ENCODE measurements around the gene CYP2C19.
"Not testable (repeated sequence)": the region's sequence is repeated elsewhere in the genome, so short reads cannot be mapped to it uniquely, and the experiment has no call there.

CYP2C19 gene

DNA sequence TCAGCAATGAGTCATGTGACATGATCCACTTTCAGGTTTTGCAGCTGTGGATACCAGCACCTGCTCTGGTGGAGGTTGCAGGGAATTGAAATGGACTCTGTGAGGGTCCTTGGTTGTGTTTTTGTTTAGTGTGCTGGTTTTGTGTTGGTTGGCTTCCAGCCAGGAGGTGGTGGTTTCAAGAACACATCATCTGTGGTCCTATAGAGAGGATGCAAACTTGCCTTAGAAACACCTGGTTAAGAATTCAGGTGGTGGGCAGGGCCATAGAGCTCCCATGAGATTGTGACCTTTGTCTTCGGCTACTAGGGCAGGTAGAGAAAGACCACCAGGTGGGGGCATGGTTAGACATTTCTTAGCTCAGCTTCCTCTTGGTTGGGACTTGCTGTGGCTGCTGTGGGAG lies 116.7 kb downstream of the CYP2C19 start:
- DNase-seq (ENCODE audit: low read depth in 3 of 3), result no peak

DNA sequence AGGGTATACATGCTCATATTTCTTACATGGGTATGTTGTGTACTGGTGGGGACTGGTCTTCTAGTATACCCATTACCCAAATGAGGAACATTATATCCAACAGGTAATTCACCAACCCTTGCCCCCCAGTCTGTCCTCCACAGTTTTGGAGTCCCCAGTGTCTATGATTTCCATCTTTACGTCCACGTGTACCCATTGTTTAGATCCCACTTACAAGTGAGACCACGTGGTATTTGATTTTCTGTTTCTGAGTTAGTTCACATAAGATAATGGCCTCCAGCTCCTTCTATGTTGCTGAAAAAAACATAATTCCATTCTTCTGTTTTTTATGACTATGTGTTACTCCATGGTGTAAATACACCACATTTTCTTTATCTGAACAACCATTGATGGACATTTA lies 126.6 kb downstream of the CYP2C19 start:
- no peak for DNase-seq (ENCODE audit: low read depth in 3 of 3)

DNA sequence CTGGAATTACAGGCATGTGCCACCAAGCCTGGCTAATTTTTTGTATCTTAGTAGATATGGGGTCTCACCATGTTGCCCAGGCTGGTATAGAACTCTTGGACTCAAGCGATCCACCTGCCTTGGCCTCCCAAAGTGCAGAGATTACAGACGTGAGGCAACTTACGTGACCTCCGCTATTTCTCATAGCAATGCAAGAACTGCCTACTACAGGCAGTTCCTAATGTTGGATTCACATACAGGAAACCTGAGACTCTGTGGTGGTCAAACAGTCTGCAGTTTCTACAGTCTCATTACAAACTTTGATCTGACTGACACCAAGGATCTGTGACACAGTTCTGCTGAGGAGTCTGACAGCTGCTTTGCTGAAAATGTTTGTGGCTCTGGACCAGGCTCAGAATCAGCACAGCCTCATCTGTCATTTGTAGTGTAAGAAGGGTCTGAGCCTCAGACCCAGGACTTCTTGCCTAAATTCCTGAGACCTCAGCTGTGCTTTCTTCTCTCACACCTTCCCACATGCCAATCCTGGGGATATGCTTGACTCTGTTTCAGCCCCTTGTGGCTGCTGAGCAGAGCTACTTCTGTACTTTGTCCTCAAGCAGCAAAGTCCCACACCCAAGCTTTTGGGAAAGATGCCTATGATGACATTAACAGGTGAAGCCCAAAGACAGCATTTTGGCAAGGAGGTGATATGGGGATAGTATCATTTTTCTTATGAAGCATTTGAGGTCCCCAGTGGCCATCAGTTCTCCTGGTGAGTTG lies 128.0 kb downstream of the CYP2C19 start:
- no peak for DNase-seq (ENCODE audit: low read depth in 3 of 3)

DNA sequence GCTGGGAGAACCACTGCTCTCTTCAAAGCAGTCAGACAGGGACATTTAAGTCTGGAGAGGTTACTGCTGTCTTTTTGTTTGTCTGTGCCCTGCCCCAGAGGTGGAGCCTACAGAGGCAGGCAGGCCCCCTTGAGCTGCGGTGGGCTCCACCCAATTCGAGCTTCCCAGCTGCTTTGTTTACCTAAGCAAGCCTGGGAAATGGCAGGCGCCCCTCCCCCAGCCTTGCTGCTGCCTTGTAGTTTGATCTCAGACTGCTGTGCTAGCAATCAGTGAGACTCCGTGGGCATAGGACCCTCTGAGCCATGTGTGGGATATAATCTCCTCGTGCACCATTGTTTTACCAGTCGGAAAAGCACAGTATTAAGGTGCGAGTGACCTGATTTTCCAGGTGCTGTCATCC lies 135.9 kb downstream of the CYP2C19 start:
- not testable (repeated sequence) for DNase-seq (ENCODE audit: low read depth in 3 of 3)

DNA sequence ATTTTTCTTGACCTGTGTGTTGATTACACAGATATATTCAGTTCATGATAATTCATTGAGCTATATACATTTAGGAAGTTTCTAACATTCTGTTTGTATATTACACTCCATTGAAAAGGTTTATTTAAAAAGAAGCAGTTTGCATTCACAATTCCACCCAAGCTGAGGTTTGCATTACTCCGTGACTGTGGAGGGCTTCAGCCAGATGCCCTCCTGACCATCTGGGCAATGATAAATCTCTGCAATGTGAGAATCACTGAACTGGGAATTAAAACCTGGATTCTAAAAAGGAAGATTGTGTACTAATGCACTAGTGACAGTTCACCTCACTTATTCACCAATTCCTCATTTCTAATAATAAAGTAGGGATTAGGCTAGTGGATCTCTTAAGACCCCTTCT lies 139.6 kb downstream of the CYP2C19 start:
- no peak for DNase-seq (ENCODE audit: low read depth in 3 of 3)

DNA sequence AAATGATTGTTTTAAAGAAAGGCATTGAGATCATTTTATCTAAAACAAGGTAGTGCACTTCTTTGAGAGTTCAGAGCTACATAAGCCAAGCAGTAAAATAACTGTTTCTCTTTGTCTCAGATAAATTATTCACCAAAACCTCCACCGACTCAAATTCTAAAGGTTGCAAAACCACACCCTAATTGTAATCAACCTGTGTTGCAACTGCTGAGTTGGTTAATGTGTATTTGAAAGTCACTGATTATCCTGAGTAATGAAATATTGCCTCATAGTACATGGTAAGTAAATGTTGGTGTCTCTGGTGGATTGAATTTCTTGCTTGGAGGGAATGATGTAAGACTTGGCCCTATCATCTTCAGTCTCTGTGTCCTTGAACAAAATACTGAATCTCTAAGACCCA lies 140.1 kb downstream of the CYP2C19 start:
- DNase-seq (ENCODE audit: low read depth in 3 of 3), result no peak

Data from stimulated activated CD4-positive, alpha-beta T cell treated with anti-CD3 and anti-CD28 coated beads, TNF-alpha, amount 100 ng/mL, for 4 hours (primary cell).